Measurements from ENCODE around the gene SLC2A9.

GRCh38 chr4:10034612-10035104 lies 13.4 kb upstream of the SLC2A9 start:
- TF ChIP-seq SKIL (CRISPR knock-in tag; IDR thresholded peaks at IDR 0.05; ENCODE audit: borderline replicate concordance): no peak
- TF ChIP-seq FOXC1 (CRISPR knock-in tag; IDR thresholded peaks at IDR 0.05; ENCODE audit: borderline replicate concordance): no peak
- no peak for TF ChIP-seq ZBTB33 (CRISPR knock-in tag; IDR thresholded peaks at IDR 0.05)
- no peak for TF ChIP-seq CTCF (CRISPR knock-in tag; IDR thresholded peaks at IDR 0.05)
- TF ChIP-seq RNF2 (conservative IDR thresholded peaks at IDR 0.05; ENCODE audit: low read depth): no peak

Measured in HepG2 (cell line).